ENCODE results near the gene NSRP1. TPM values are rescaled to one million over a fixed set of nuclear protein-coding genes. Genes with fewer than 3 reads are reported as not detected.

NSRP1 gene
- total and polyA plus RNA-seq, 2 of the 13 experiments (the other 11 are each of a cell fraction or from before 2014, with no cell fraction given): 7.0 to 14.3 TPM

GRCh38 chr17:30225919-30226553 is 109.4 kb downstream of the NSRP1 start (continued):
- TF ChIP-seq ZNF503 (CRISPR knock-in tag; IDR thresholded peaks at IDR 0.05): peak; percentile 61; the same call in 1 of the 2 replicates
- peak; percentile 73 for TF ChIP-seq FOXA3 (CRISPR knock-in tag; IDR thresholded peaks at IDR 0.05)
- TF ChIP-seq MTA1 (CRISPR knock-in tag; IDR thresholded peaks at IDR 0.05; ENCODE audit: borderline replicate concordance): no peak; the same call in 1 of the 2 replicates
- TF ChIP-seq ZNF782 (CRISPR knock-in tag; IDR thresholded peaks at IDR 0.05; ENCODE audit: borderline replicate concordance): no peak
- no peak for TF ChIP-seq ZIK1 (CRISPR knock-in tag; IDR thresholded peaks at IDR 0.05; ENCODE audit: borderline replicate concordance, low read depth)
- no peak for TF ChIP-seq ZNF12 (CRISPR knock-in tag; IDR thresholded peaks at IDR 0.05)
- TF ChIP-seq HHEX (CRISPR knock-in tag; IDR thresholded peaks at IDR 0.05): peak; percentile 59; the same call in 1 of the 2 replicates
- TF ChIP-seq ZNF616 (CRISPR knock-in tag; IDR thresholded peaks at IDR 0.05; ENCODE audit: low read depth): no peak
- TF ChIP-seq PAF1 (CRISPR knock-in tag; IDR thresholded peaks at IDR 0.05): no peak
- TF ChIP-seq SRSF1 (optimal IDR thresholded peaks at IDR 0.05; ENCODE audit: low read depth, low read length): no peak
- peak; percentile 19; the same call in 1 of the 2 replicates for TF ChIP-seq FOSL1 (CRISPR knock-in tag; IDR thresholded peaks at IDR 0.05; ENCODE audit: borderline replicate concordance)
- no peak for TF ChIP-seq ZUFSP (CRISPR knock-in tag; IDR thresholded peaks at IDR 0.05; ENCODE audit: borderline replicate concordance)
- TF ChIP-seq ZNF260 (CRISPR knock-in tag; IDR thresholded peaks at IDR 0.05; ENCODE audit: borderline replicate concordance, low read depth): no peak
- no peak for TF ChIP-seq GABPA (IDR thresholded peaks at IDR 0.05; ENCODE audit: low read depth, low read length)
- TF ChIP-seq GABPA (CRISPR knock-in tag; IDR thresholded peaks at IDR 0.05; ENCODE audit: low read depth): no peak
- TF ChIP-seq NFAT5 (CRISPR knock-in tag; IDR thresholded peaks at IDR 0.05): no peak
- no peak for TF ChIP-seq TIGD3 (CRISPR knock-in tag; IDR thresholded peaks at IDR 0.05; ENCODE audit: borderline replicate concordance)
- TF ChIP-seq ZNF615 (CRISPR knock-in tag; IDR thresholded peaks at IDR 0.05; ENCODE audit: borderline replicate concordance): no peak

All from HepG2 (cell line).